HTR-8/SVneo (cell line): ENCODE data around the gene MYBPC2.
"Not testable (repeated sequence)": the region's sequence is repeated elsewhere in the genome, so short reads cannot be mapped to it uniquely, and the experiment has no call there.

Experiments
- DNase-seq: peaks from one replicate; pipeline ENCODE4 v3.0.0; 2011; ENCODE audit warnings: low spot score, mixed read lengths; ENCODE audit not compliant: insufficient read length
- FAIRE-seq: peaks from 2 replicates; lab custom pipeline; 2011; peaks lifted over from hg19 to GRCh38; lab: Jason Lieb, UNC

The MYBPC2 gene

GRCh38 chr19:50432221-50433028, at the start of gene MYBPC2:
Gene MYBPC2 (plus strand): TSS chr19:50432892. CDS start chr19:50432954, 62 bp downstream.
- no peak for FAIRE-seq
- DNase-seq, result no peak

- no peak for DNase-seq
- FAIRE-seq, result no peak
These were observed 49.5 kb upstream of the MYBPC2 start for GRCh38 chr19:50383001-50383851.

- FAIRE-seq, result peak; percentile 96
- DNase-seq, result peak; percentile 95
These were observed 48.6 kb upstream of the MYBPC2 start, which contains the start of gene POLD1 for GRCh38 chr19:50383852-50384684. Gene POLD1 (plus strand): TSS chr19:50384347. CDS start chr19:50398852, 14,505 bp downstream.

GRCh38 chr19:50384685-50385535, 47.8 kb upstream of the MYBPC2 start:
- FAIRE-seq, result no peak
- DNase-seq, result no peak

GRCh38 chr19:50387176-50387867, 45.4 kb upstream of the MYBPC2 start:
- FAIRE-seq, result no peak

GRCh38 chr19:50387868-50388245, 44.8 kb upstream of the MYBPC2 start:
- FAIRE-seq, result no peak
- DNase-seq, result no peak

More at GRCh38 chr19:50387176-50387867, 45.4 kb upstream of the MYBPC2 start:
- DNase-seq, result no peak

GRCh38 chr19:50390295-50390694, 42.4 kb upstream of the MYBPC2 start:
- not testable (repeated sequence) for FAIRE-seq

GRCh38 chr19:50390952-50391351, 41.7 kb upstream of the MYBPC2 start:
- FAIRE-seq, DNase-seq: not testable (repeated sequence)

More at GRCh38 chr19:50390295-50390694, 42.4 kb upstream of the MYBPC2 start:
- not testable (repeated sequence) for DNase-seq

GRCh38 chr19:50392759-50393158, 39.9 kb upstream of the MYBPC2 start:
- no peak for FAIRE-seq
- DNase-seq, result no peak

GRCh38 chr19:50393589-50393988, 39.1 kb upstream of the MYBPC2 start:
- no peak for FAIRE-seq
- no peak for DNase-seq

- DNase-seq, result no peak
- FAIRE-seq, result no peak
These were observed 38.7 kb upstream of the MYBPC2 start for GRCh38 chr19:50394017-50394416.

GRCh38 chr19:50398675-50399367, 33.9 kb upstream of the MYBPC2 start:
- DNase-seq (no peak), FAIRE-seq (no peak)

GRCh38 chr19:50399368-50399745, 33.3 kb upstream of the MYBPC2 start:
- FAIRE-seq (no peak), DNase-seq (no peak)

- FAIRE-seq (no peak), DNase-seq (no peak)
These were observed 30.9 kb upstream of the MYBPC2 start for GRCh38 chr19:50401605-50402450.

GRCh38 chr19:50402544-50403301, 30.0 kb upstream of the MYBPC2 start:
- no peak for DNase-seq
- FAIRE-seq, result no peak

GRCh38 chr19:50406156-50406820, 26.4 kb upstream of the MYBPC2 start:
- no peak for DNase-seq
- no peak for FAIRE-seq
